Measurements from ENCODE around the gene PTPRD. TPM values are rescaled to one million over a fixed set of nuclear protein-coding genes. Genes with fewer than 3 reads are reported as not detected.
A peak's percentile ranks its signal among the peaks of the same experiment; 100 is the strongest.

The PTPRD gene
- total RNA-seq, 1 experiment from 2014 or later: 32.5 TPM

- DNase-seq: no peak
- no peak overlapping the region for H3K4ac ChIP-seq (ENCODE audit: low read depth, low read length)
- no peaks in the 10 kb centered on the region for H4K20me1 ChIP-seq (ENCODE audit: control insufficient read depth, insufficient read depth, insufficient read length)
- H3K4me1 Mint-ChIP-seq: peaks cover 43 to 58% of the 10 kb centered on the region in 2 experiments
- no peak overlapping the region for H3K23ac ChIP-seq (ENCODE audit: insufficient read length, low read depth, low read length)
- H2BK5ac ChIP-seq (ENCODE audit: insufficient read length, low read length): no peak overlapping the region
- H2AK5ac ChIP-seq (ENCODE audit: insufficient read length, low read length): no peak overlapping the region
- H3K27me3 Mint-ChIP-seq (ENCODE audit: low read depth): no peaks in the 10 kb centered on the region
- no peak overlapping the region for H3K9ac ChIP-seq (ENCODE audit: extremely low read depth, insufficient read length, low read length)
- no CpG with 5 or more reads among the region's 4 CpGs for WGBS (ENCODE audit: extremely low coverage, insufficient read length, low lambda C conversion rate)
- H3K9me3 ChIP-seq (ENCODE audit: control insufficient read depth, low read depth, low read length): no peaks in the 10 kb centered on the region
- no peak overlapping the region for H2BK12ac ChIP-seq (ENCODE audit: insufficient read length, low read depth, low read length)
- H3K79me2 ChIP-seq (ENCODE audit: insufficient read depth, low read length): no peaks in the 10 kb centered on the region
- H3K27me3 ChIP-seq (ENCODE audit: insufficient read depth, low read length): no peaks in the 10 kb centered on the region
- 0 out of 7 replicates have a peak, but pooled peaks cover 0 to 1% (median under 1%) of the 10 kb centered on the region in 3 experiments for H3K36me3 Mint-ChIP-seq (ENCODE audit: insufficient read depth in 1 of 3, low read depth in 3 of 3)
- H3K9me3 Mint-ChIP-seq: no peaks in the 10 kb centered on the region
- no peak for TF ChIP-seq CTCF (conservative IDR thresholded peaks at IDR 0.05)
- no peak overlapping the region for H3K18ac ChIP-seq (ENCODE audit: insufficient read length, low read depth, low read length)
- no peak overlapping the region for H3K56ac ChIP-seq (ENCODE audit: insufficient read length, low read depth, low read length)
- no peak overlapping the region for H4K91ac ChIP-seq (ENCODE audit: insufficient read length, low read depth, low read length)
- H4K5ac ChIP-seq (ENCODE audit: insufficient read length, low read depth, low read length): no peak overlapping the region
- no peak overlapping the region for H2BK15ac ChIP-seq (ENCODE audit: low read depth, low read length)
- H3K4me3 Mint-ChIP-seq: no peak overlapping the region
- H2BK20ac ChIP-seq (ENCODE audit: low read depth, low read length, poor library complexity, severe bottlenecking): no peak overlapping the region
- H3K27ac Mint-ChIP-seq: peak overlapping the region in 1 of 3 experiments; percentile 18; a peak in 2 of 7 replicates
- no peak overlapping the region for H2AFZ ChIP-seq (ENCODE audit: low read length)
- no peaks in the 10 kb centered on the region for H3K23me2 ChIP-seq (ENCODE audit: insufficient read length, low read depth, low read length, poor library complexity, severe bottlenecking)
- no peak overlapping the region for H2BK120ac ChIP-seq (ENCODE audit: low read depth, low read length, poor library complexity, severe bottlenecking)
- no peak overlapping the region for H3T11ph ChIP-seq (ENCODE audit: low read length)
- H3K4me2 ChIP-seq (ENCODE audit: insufficient read depth, insufficient read length, low read length): no peak overlapping the region
- no peak overlapping the region for H3K14ac ChIP-seq (ENCODE audit: insufficient read depth, low read length)
- H4K8ac ChIP-seq (replicated peaks; ENCODE audit: insufficient read length, low read depth, low read length): no peak overlapping the region
- no peaks in the 10 kb centered on the region for H3K79me1 ChIP-seq (ENCODE audit: insufficient read depth, low read depth, low read length, poor library complexity, severe bottlenecking)
- peaks cover 2% of the 10 kb centered on the region; the same call in 1 of the 2 replicates for H3K4me1 ChIP-seq (ENCODE audit: insufficient read depth, low read length)
- H3K27ac ChIP-seq (ENCODE audit: insufficient read length, low read depth, low read length): no peak overlapping the region
These were observed 1894.6 kb downstream of the PTPRD start for GRCh38 chr9:8718121-8718725.

All from H9 (cell line).